KOPT-K1 (cell line): ENCODE results near the gene PAK1IP1.
A peak's percentile ranks its signal among the peaks of the same experiment; 100 is the strongest.

Source experiments
- H3K27ac ChIP-seq: fragments of 200-600 bp; sonication (generic); 2 replicates; pipeline ENCODE4 v1.5.1; 2016; ENCODE audit warnings: antibody characterized with exemption, mild to moderate bottlenecking, low read depth, low read length; ENCODE audit not compliant: poor library complexity, severe bottlenecking
- H3K36me3 ChIP-seq: fragments of 200-600 bp; sonication (generic); 2 replicates; pipeline ENCODE4 v1.5.1; 2017; ENCODE audit warnings: antibody characterized with exemption, mild to moderate bottlenecking, low read length, moderate library complexity; ENCODE audit not compliant: insufficient read depth
- H3K9me3 ChIP-seq: fragments of 200-600 bp; sonication (generic); 2 replicates; pipeline ENCODE4 v1.5.1; 2017; ENCODE audit warnings: antibody characterized with exemption, low read length, mild to moderate bottlenecking; ENCODE audit not compliant: insufficient read depth, poor library complexity, severe bottlenecking

Gene PAK1IP1

GRCh38 chr6:10684618-10685017 is 10.2 kb upstream of the PAK1IP1 start:
- Histone ChIP-seq H3K27ac (no peak overlapping the region), H3K9me3 (peaks cover 4% of the 10 kb centered on the region), H3K36me3 (no peaks in the 10 kb centered on the region)

- Histone ChIP-seq H3K27ac (no peak overlapping the region), H3K36me3 (no peaks in the 10 kb centered on the region), H3K9me3 (peaks cover 4% of the 10 kb centered on the region)
Measured at GRCh38 chr6:10685092-10685915, 9.5 kb upstream of the PAK1IP1 start.

- Histone ChIP-seq H3K27ac (no peak overlapping the region), H3K9me3 (peaks cover 2% of the 10 kb centered on the region), H3K36me3 (no peaks in the 10 kb centered on the region)
Measured at GRCh38 chr6:10686901-10687300, 7.9 kb upstream of the PAK1IP1 start.

- Histone ChIP-seq H3K36me3 (no peaks in the 10 kb centered on the region), H3K27ac (no peak overlapping the region), H3K9me3 (no peaks in the 10 kb centered on the region)
Measured at GRCh38 chr6:10687582-10687981, 7.2 kb upstream of the PAK1IP1 start.

GRCh38 chr6:10690651-10691445 is 3.9 kb upstream of the PAK1IP1 start:
- no peak overlapping the region for H3K27ac ChIP-seq
- H3K9me3 ChIP-seq, result no peaks in the 10 kb centered on the region

GRCh38 chr6:10692965-10693538 is 1.7 kb upstream of the PAK1IP1 start:
- H3K27ac ChIP-seq, result no peak overlapping the region
- H3K36me3 ChIP-seq, result peaks cover 13% of the 10 kb centered on the region
- no peaks in the 10 kb centered on the region for H3K9me3 ChIP-seq

More at GRCh38 chr6:10690651-10691445, 3.9 kb upstream of the PAK1IP1 start:
- no peaks in the 10 kb centered on the region for H3K36me3 ChIP-seq

- Histone ChIP-seq H3K27ac (peak overlapping the region; percentile 87), H3K9me3 (no peaks in the 10 kb centered on the region), H3K36me3 (peaks cover 34% of the 10 kb centered on the region)
Measured at GRCh38 chr6:10695086-10695657, 400 bp downstream of the PAK1IP1 start.

GRCh38 chr6:10696655-10697054 is 1.9 kb downstream of the PAK1IP1 start:
- Histone ChIP-seq H3K27ac (no peak overlapping the region), H3K9me3 (no peaks in the 10 kb centered on the region), H3K36me3 (peaks cover 49% of the 10 kb centered on the region)

GRCh38 chr6:10713962-10714361 is 19.2 kb downstream of the PAK1IP1 start:
- Histone ChIP-seq H3K36me3 (peaks cover 19% of the 10 kb centered on the region), H3K27ac (no peak overlapping the region), H3K9me3 (peaks cover 13% of the 10 kb centered on the region)

GRCh38 chr6:10719296-10719963 is 24.7 kb downstream of the PAK1IP1 start:
- Histone ChIP-seq H3K9me3 (peaks cover 18% of the 10 kb centered on the region), H3K36me3 (no peaks in the 10 kb centered on the region), H3K27ac (peak overlapping the region; percentile 97)

- 0 out of 2 replicates have a peak, but pooled peaks cover 1% of the 10 kb centered on the region for H3K36me3 ChIP-seq
- H3K27ac ChIP-seq, result peak overlapping the region; percentile 97
- peaks cover 18% of the 10 kb centered on the region for H3K9me3 ChIP-seq
Measured at GRCh38 chr6:10719964-10720264, 25.1 kb downstream of the PAK1IP1 start.

- Histone ChIP-seq H3K36me3 (0 out of 2 replicates have a peak, but pooled peaks cover 6% of the 10 kb centered on the region), H3K27ac (peak overlapping the region; percentile 97), H3K9me3 (peaks cover 18% of the 10 kb centered on the region)
Measured at GRCh38 chr6:10720265-10720959, 25.6 kb downstream of the PAK1IP1 start.

GRCh38 chr6:10720960-10721849 is 26.4 kb downstream of the PAK1IP1 start:
- Histone ChIP-seq H3K36me3 (peaks cover 14% of the 10 kb centered on the region; the same call in 1 of the 2 replicates), H3K9me3 (peaks cover 18% of the 10 kb centered on the region), H3K27ac (peak overlapping the region; percentile 97)
